H1 (cell line): Measurements from ENCODE around the gene RERE.

Source experiments
- ASH2L ChIP-seq: fragments of 200-600, 300-600 bp; sonication (generic); IDR thresholded peaks from one replicate; pipeline ENCODE4 v1.7.1; 2017; ENCODE audit warnings: low read length
- CTCF ChIP-seq, 3 experiments: IDR thresholded peaks; 1 replicate in 2 of 3; 2 replicates in 1 of 3; pipeline versions ENCODE4 v1.5.1 to v1.6.1; 2011; ENCODE audit warnings: low read length in 3 of 3, mild to moderate bottlenecking in 3 of 3, inconsistent platforms in 2 of 3, low read depth in 1 of 3, moderate library complexity in 1 of 3; ENCODE audit not compliant: insufficient read depth in 1 of 3; ENCODE audit errors: control extremely low read depth in 1 of 3
- JUND ChIP-seq: IDR thresholded peaks from 2 replicates; pipeline ENCODE4 v1.6.1; 2011; ENCODE audit warnings: mild to moderate bottlenecking, improper control_type of control experiment, low read length
- MAFK ChIP-seq: IDR thresholded peaks from 2 replicates; pipeline ENCODE4 v1.6.1; 2012; ENCODE audit warnings: low read depth, mild to moderate bottlenecking, improper control_type of control experiment, low read length
- POLR2A ChIP-seq, 2 experiments: IDR thresholded peaks; 1 replicate in 1 of 2; 2 replicates in 1 of 2; pipeline ENCODE4 v1.6.1; 2011; ENCODE audit warnings: low read depth in 2 of 2, low read length in 2 of 2, mild to moderate bottlenecking in 2 of 2; ENCODE audit errors: control extremely low read depth in 1 of 2
- RAD21 ChIP-seq, 2 experiments: IDR thresholded peaks in 1 of 2; conservative IDR thresholded peaks in 1 of 2; 2 replicates each; pipeline ENCODE4 v1.6.1; 2011; ENCODE audit warnings: low read depth in 2 of 2, low read length in 2 of 2, improper control_type of control experiment in 1 of 2, inconsistent platforms in 1 of 2, mild to moderate bottlenecking in 1 of 2, moderate library complexity in 1 of 2
- RXRA ChIP-seq: IDR thresholded peaks from 2 replicates; pipeline ENCODE4 v1.6.1; 2011; ENCODE audit warnings: low read depth, mild to moderate bottlenecking, low read length, moderate library complexity; ENCODE audit not compliant: insufficient read depth
- TAF1 ChIP-seq: IDR thresholded peaks from 2 replicates; pipeline ENCODE4 v1.6.1; 2011; ENCODE audit warnings: mild to moderate bottlenecking, low read depth, low read length

- TF ChIP-seq POLR2A (IDR thresholded peaks at IDR 0.05; ENCODE audit: control extremely low read depth in 1 of 2, low read depth in 2 of 2, low read length in 2 of 2) (no peak), TAF1 (no peak), RXRA (no peak), CTCF (IDR thresholded peaks at IDR 0.05; ENCODE audit: control extremely low read depth in 1 of 3, insufficient read depth in 1 of 3, low read depth in 1 of 3, low read length in 3 of 3) (no peak), ASH2L (no peak), MAFK (no peak), RAD21 (IDR thresholded peaks at IDR 0.05 in 1 of 2, conservative IDR thresholded peaks at IDR 0.05 in 1 of 2; ENCODE audit: low read depth in 2 of 2, low read length in 2 of 2) (no peak), JUND (no peak)
Measured at GRCh38 chr1:8311068-8311718, 506.2 kb downstream of the RERE start.
